Measurements from ENCODE around the gene NECAB2. TPM values are rescaled to one million over a fixed set of nuclear protein-coding genes. Genes with fewer than 3 reads are reported as not detected.

The NECAB2 gene
- total RNA-seq, 6 donors from 2014 or later, result 0.40 to 1.2 (median 0.44) TPM; not detected in 3

GRCh38 chr16:83961591-83961990 is 6.5 kb upstream of the NECAB2 start:
- Histone ChIP-seq H3K4me1 (peaks cover 0 to 5% (median 0%) of the 10 kb centered on the region in 4 donors), H3K27me3 (no peaks in the 10 kb centered on the region), H3K27ac (no peak overlapping the region), H3K36me3 (peaks cover 3 to 85% (median 53%) of the 10 kb centered on the region in 4 donors), H3K4me3 (no peak overlapping the region), H3K9me3 (no peaks in the 10 kb centered on the region)
- WGBS, 2 donors, result 73 to 86% methylated on average over 5 of the region's 5 CpGs
- DNase-seq (no peak), ATAC-seq (ENCODE audit: low FRiP score in 2 of 2) (no peak)
- TF ChIP-seq CTCF (IDR thresholded peaks at IDR 0.05), result no peak
- TF ChIP-seq POLR2A (IDR thresholded peaks at IDR 0.05), result no peak
- no peak for TF ChIP-seq EP300 (IDR thresholded peaks at IDR 0.05)
- no peak for TF ChIP-seq POLR2AphosphoS5 (IDR thresholded peaks at IDR 0.05)

- peaks cover 3 to 78% (median 47%) of the 10 kb centered on the region in 4 donors for H3K36me3 ChIP-seq
- peaks cover 0 to 5% (median 2%) of the 10 kb centered on the region in 4 donors for H3K27me3 ChIP-seq
- H3K4me3 ChIP-seq, result no peak overlapping the region
- H3K4me1 ChIP-seq, result peaks cover 0 to 6% (median 3%) of the 10 kb centered on the region in 4 donors
- DNase-seq (no peak), ATAC-seq (ENCODE audit: low FRiP score in 2 of 2) (no peak)
- no peak for TF ChIP-seq CTCF (IDR thresholded peaks at IDR 0.05)
- TF ChIP-seq POLR2AphosphoS5 (IDR thresholded peaks at IDR 0.05), result no peak
- TF ChIP-seq POLR2A (IDR thresholded peaks at IDR 0.05), result no peak
- TF ChIP-seq EP300 (IDR thresholded peaks at IDR 0.05), result no peak
- H3K9me3 ChIP-seq, result no peaks in the 10 kb centered on the region
- H3K27ac ChIP-seq, result no peak overlapping the region
- 90 to 92% methylated on average over 22 of the region's 22 CpGs for WGBS, 2 donors
Measured at GRCh38 chr16:83963277-83964119, 4.5 kb upstream of the NECAB2 start.

- DNase-seq (peak in 1 of 2 donors; percentile 83), ATAC-seq (ENCODE audit: low FRiP score in 2 of 2) (no peak)
- peaks cover 0 to 12% (median 4%) of the 10 kb centered on the region in 4 donors for H3K4me1 ChIP-seq
- 93 to 94% methylated on average over 7 to 25 of the region's 26 CpGs for WGBS, 2 donors
- H3K27ac ChIP-seq, result no peak overlapping the region
- H3K9me3 ChIP-seq, result no peaks in the 10 kb centered on the region
- peaks cover under 1 to 65% (median 35%) of the 10 kb centered on the region in 4 donors for H3K36me3 ChIP-seq
- H3K27me3 ChIP-seq, result peaks cover 0 to 17% (median 14%) of the 10 kb centered on the region in 4 donors
- H3K4me3 ChIP-seq, result no peak overlapping the region
- no peak for TF ChIP-seq POLR2AphosphoS5 (IDR thresholded peaks at IDR 0.05)
Measured at GRCh38 chr16:83964684-83965443, 3.2 kb upstream of the NECAB2 start.

GRCh38 chr16:83965444-83966152 is 2.4 kb upstream of the NECAB2 start:
- Histone ChIP-seq H3K9me3 (no peaks in the 10 kb centered on the region), H3K36me3 (peaks cover 0 to 57% (median 29%) of the 10 kb centered on the region in 4 donors), H3K27ac (no peak overlapping the region), H3K27me3 (peaks cover 0 to 22% (median 14%) of the 10 kb centered on the region in 4 donors), H3K4me1 (peaks cover 0 to 12% (median 4%) of the 10 kb centered on the region in 4 donors), H3K4me3 (no peak overlapping the region)
- WGBS, 2 donors, result 93% methylated on average over 15 to 35 of the region's 36 CpGs
- peak in 1 of 2 donors; percentile 81 for DNase-seq
- no peak for ATAC-seq (ENCODE audit: low FRiP score in 2 of 2)
- TF ChIP-seq EP300 (IDR thresholded peaks at IDR 0.05) (no peak), POLR2AphosphoS5 (IDR thresholded peaks at IDR 0.05) (no peak), POLR2A (IDR thresholded peaks at IDR 0.05) (no peak), CTCF (IDR thresholded peaks at IDR 0.05) (no peak)
